Type B pancreatic cell (in vitro differentiated cells): ENCODE results near the gene SPATA31D3. TPM values are rescaled to one million over a fixed set of nuclear protein-coding genes. Genes with fewer than 3 reads are reported as not detected.
"Not testable (repeated sequence)": the region's sequence is repeated elsewhere in the genome, so short reads cannot be mapped to it uniquely, and the experiment has no call there.

ENCODE experiments used
- DNase-seq: peaks from one replicate; pipeline ENCODE4 v3.0.0; 2021; ENCODE audit warnings: mixed read lengths; ENCODE audit not compliant: unreplicated experiment; ENCODE audit errors: extremely low spot score
- H3K27ac Mint-ChIP-seq: 2 replicates; pipeline ENCODE4 v1.8.0; 2021; ENCODE audit warnings: mild to moderate bottlenecking, mixed read lengths
- H3K27me3 Mint-ChIP-seq: 2 replicates; pipeline ENCODE4 v1.8.0; 2021; ENCODE audit warnings: mixed read lengths
- H3K36me3 Mint-ChIP-seq: 2 replicates; pipeline ENCODE4 v1.8.0; 2021; ENCODE audit warnings: mixed read lengths
- H3K4me1 Mint-ChIP-seq: one replicate; pipeline ENCODE4 v1.8.0; 2021; ENCODE audit warnings: mixed read lengths; ENCODE audit not compliant: unreplicated experiment
- H3K4me3 Mint-ChIP-seq: 2 replicates; pipeline ENCODE4 v1.8.0; 2021; ENCODE audit warnings: mild to moderate bottlenecking, mixed read lengths
- H3K9me3 Mint-ChIP-seq: 2 replicates; pipeline ENCODE4 v1.8.0; 2021; ENCODE audit warnings: mixed read lengths
- CTCF ChIP-seq: fragments of 200-600 bp; sonication (generic); conservative IDR thresholded peaks from 2 replicates; pipeline ENCODE4 v1.5.0; 2021; ENCODE audit warnings: antibody characterized with exemption, mild to moderate bottlenecking
- total RNA-seq: library from RNA; stranded (reverse); gene quantifications from 2 replicates; pipeline ENCODE4 v1.2.1, GENCODE V29; 2021; ENCODE audit warnings: low replicate concordance

SPATA31D3 gene
- total RNA-seq, 1 donor from 2014 or later = not detected

GRCh38 chr9:81902626-81903025 lies 40.7 kb upstream of the SPATA31D3 start:
- Mint-ChIP-seq H3K27me3 (peaks cover 5% of the 10 kb centered on the region), H3K4me3 (no peak overlapping the region), H3K36me3 (no peaks in the 10 kb centered on the region), H3K9me3 (peaks cover 15% of the 10 kb centered on the region), H3K27ac (no peak overlapping the region), H3K4me1 (peaks cover 12% of the 10 kb centered on the region)
- no peak for DNase-seq
- no peak for TF ChIP-seq CTCF

GRCh38 chr9:81906671-81907070 lies 36.6 kb upstream of the SPATA31D3 start:
- DNase-seq = no peak
- H3K36me3 Mint-ChIP-seq = no peaks in the 10 kb centered on the region

GRCh38 chr9:81912135-81912534 lies 31.2 kb upstream of the SPATA31D3 start:
- no peak for DNase-seq
- H3K4me1 Mint-ChIP-seq = no peaks in the 10 kb centered on the region
- peaks cover 6% of the 10 kb centered on the region for H3K27me3 Mint-ChIP-seq
- H3K36me3 Mint-ChIP-seq = no peaks in the 10 kb centered on the region
- H3K4me3 Mint-ChIP-seq = no peak overlapping the region
- TF ChIP-seq CTCF = no peak
- no peaks in the 10 kb centered on the region for H3K9me3 Mint-ChIP-seq
- no peak overlapping the region for H3K27ac Mint-ChIP-seq

More at GRCh38 chr9:81906671-81907070, 36.6 kb upstream of the SPATA31D3 start:
- Mint-ChIP-seq H3K4me1 (peaks cover 12% of the 10 kb centered on the region), H3K27me3 (peaks cover 5% of the 10 kb centered on the region), H3K4me3 (no peak overlapping the region), H3K9me3 (peaks cover 15% of the 10 kb centered on the region), H3K27ac (no peak overlapping the region)
- no peak for TF ChIP-seq CTCF

- no peaks in the 10 kb centered on the region for H3K36me3 Mint-ChIP-seq
These were observed 27.3 kb upstream of the SPATA31D3 start for GRCh38 chr9:81915801-81916505.

GRCh38 chr9:81918507-81918906 lies 24.8 kb upstream of the SPATA31D3 start:
- H3K4me1 Mint-ChIP-seq, DNase-seq, H3K4me3 Mint-ChIP-seq, H3K27me3 Mint-ChIP-seq, H3K27ac Mint-ChIP-seq, H3K36me3 Mint-ChIP-seq, H3K9me3 Mint-ChIP-seq: not testable (repeated sequence)

More at GRCh38 chr9:81915801-81916505, 27.3 kb upstream of the SPATA31D3 start:
- Mint-ChIP-seq H3K9me3 (no peaks in the 10 kb centered on the region), H3K27ac (no peak overlapping the region), H3K27me3 (peaks cover 9% of the 10 kb centered on the region), H3K4me1 (no peaks in the 10 kb centered on the region), H3K4me3 (no peak overlapping the region)
- no peak for TF ChIP-seq CTCF
- no peak for DNase-seq

- H3K27ac Mint-ChIP-seq, H3K4me3 Mint-ChIP-seq, H3K27me3 Mint-ChIP-seq, H3K4me1 Mint-ChIP-seq, H3K36me3 Mint-ChIP-seq, DNase-seq, H3K9me3 Mint-ChIP-seq: not testable (repeated sequence)
These were observed 15.0 kb upstream of the SPATA31D3 start, which contains the start of gene SPATA31D4 for GRCh38 chr9:81928305-81928704. TSS of gene SPATA31D4 (plus strand) at chr9:81928428. CDS start at chr9:81928514, 86 bp downstream.

- not testable (repeated sequence) for H3K4me1 Mint-ChIP-seq, H3K36me3 Mint-ChIP-seq, H3K9me3 Mint-ChIP-seq, DNase-seq, H3K4me3 Mint-ChIP-seq, H3K27me3 Mint-ChIP-seq, H3K27ac Mint-ChIP-seq
These were observed 13.2 kb upstream of the SPATA31D3 start for GRCh38 chr9:81930147-81930546.

- not testable (repeated sequence) for H3K4me1 Mint-ChIP-seq, H3K27me3 Mint-ChIP-seq, H3K36me3 Mint-ChIP-seq, H3K27ac Mint-ChIP-seq, H3K4me3 Mint-ChIP-seq, H3K9me3 Mint-ChIP-seq, DNase-seq
These were observed 9.8 kb upstream of the SPATA31D3 start for GRCh38 chr9:81933547-81933946.

- H3K27me3 Mint-ChIP-seq = peaks cover 16% of the 10 kb centered on the region
- not testable (repeated sequence) for H3K4me1 Mint-ChIP-seq
These were observed 5.3 kb downstream of the SPATA31D3 start for GRCh38 chr9:81948650-81949049.

More at GRCh38 chr9:81948650-81949049, 5.3 kb downstream of the SPATA31D3 start:
- H3K36me3 Mint-ChIP-seq, H3K4me3 Mint-ChIP-seq, H3K9me3 Mint-ChIP-seq, H3K27ac Mint-ChIP-seq, DNase-seq: not testable (repeated sequence)
